Measurements from ENCODE around the gene RAVER2.

- no peak for TF ChIP-seq CTCF (IDR thresholded peaks at IDR 0.05)
- no peak for TF ChIP-seq EZH2 (IDR thresholded peaks at IDR 0.05; ENCODE audit: borderline replicate concordance, insufficient read depth, low read depth, low read length, poor library complexity, severe bottlenecking)
Measured at GRCh38 chr1:64775113-64775512, 30.2 kb downstream of the RAVER2 start.
